ENCODE measurements around the gene COL27A1. TPM values are rescaled to one million over a fixed set of nuclear protein-coding genes. Genes with fewer than 3 reads are reported as not detected.

The COL27A1 gene
- total and polyA plus RNA-seq, 8 donors = 9.7 to 109 (median 19.6) TPM

GRCh38 chr9:114141553-114142402, 13.6 kb upstream of the COL27A1 start:
- TF ChIP-seq CTCF (IDR thresholded peaks at IDR 0.05) = no peak
- FAIRE-seq (no peak), DNase-seq (peak in 1 of 6 donors; percentile 33), ATAC-seq (peak in 3 of 4 donors; percentile 15 to 38 (median 34))
- Histone ChIP-seq H3K4me1 (no peaks in the 10 kb centered on the region), H3K27ac (no peak overlapping the region), H3K36me3 (no peaks in the 10 kb centered on the region), H3K27me3 (no peaks in the 10 kb centered on the region), H3K9me3 (no peaks in the 10 kb centered on the region), H3K4me3 (no peak overlapping the region)
- intact Hi-C loops (cut with DNase I) = no loop called here
- WGBS, 2 donors = 20 to 21% methylated on average over 7 of the region's 7 CpGs

GRCh38 chr9:114143234-114143633, 12.1 kb upstream of the COL27A1 start:
- FAIRE-seq = no peak
- WGBS, 2 donors = 92 to 94% methylated on average over 5 of the region's 5 CpGs

GRCh38 chr9:114146735-114147134, 8.6 kb upstream of the COL27A1 start:
- ATAC-seq (no peak), FAIRE-seq (no peak), DNase-seq (no peak)
- Histone ChIP-seq H3K27me3 (no peaks in the 10 kb centered on the region), H3K4me3 (no peak overlapping the region), H3K4me1 (no peaks in the 10 kb centered on the region), H3K36me3 (no peaks in the 10 kb centered on the region), H3K9me3 (no peaks in the 10 kb centered on the region), H3K27ac (no peak overlapping the region)
- no peak for TF ChIP-seq CTCF (IDR thresholded peaks at IDR 0.05)
- 73 to 77% methylated on average over 6 of the region's 6 CpGs for WGBS, 2 donors
- intact Hi-C loops (cut with DNase I) = no loop called here

More at GRCh38 chr9:114143234-114143633, 12.1 kb upstream of the COL27A1 start:
- H3K4me3 ChIP-seq = no peak overlapping the region
- H3K27ac ChIP-seq = no peak overlapping the region
- DNase-seq = no peak
- ATAC-seq = no peak
- H3K9me3 ChIP-seq = no peaks in the 10 kb centered on the region
- no peaks in the 10 kb centered on the region for H3K27me3 ChIP-seq
- intact Hi-C loops (cut with DNase I) = no loop called here
- H3K4me1 ChIP-seq = no peaks in the 10 kb centered on the region
- no peak for TF ChIP-seq CTCF (IDR thresholded peaks at IDR 0.05)
- H3K36me3 ChIP-seq = no peaks in the 10 kb centered on the region

GRCh38 chr9:114149181-114149580, 6.2 kb upstream of the COL27A1 start:
- Histone ChIP-seq H3K4me1 (peaks cover 0 to 7% (median 6%) of the 10 kb centered on the region in 3 donors), H3K27me3 (no peaks in the 10 kb centered on the region), H3K27ac (no peak overlapping the region), H3K9me3 (no peaks in the 10 kb centered on the region), H3K4me3 (no peak overlapping the region), H3K36me3 (no peaks in the 10 kb centered on the region)
- DNase-seq (no peak), ATAC-seq (no peak), FAIRE-seq (no peak)
- intact Hi-C loops (cut with DNase I) = no loop called here
- no peak for TF ChIP-seq CTCF (IDR thresholded peaks at IDR 0.05)
- 93 to 97% methylated on average over 5 of the region's 5 CpGs for WGBS, 2 donors

GRCh38 chr9:114149765-114150340, 5.5 kb upstream of the COL27A1 start:
- Histone ChIP-seq H3K4me3 (no peak overlapping the region), H3K9me3 (no peaks in the 10 kb centered on the region), H3K27me3 (peaks cover 0 to 2% (median 0%) of the 10 kb centered on the region in 4 donors), H3K27ac (no peak overlapping the region), H3K4me1 (peaks cover 0 to 10% (median 9%) of the 10 kb centered on the region in 3 donors), H3K36me3 (no peaks in the 10 kb centered on the region)
- TF ChIP-seq CTCF (IDR thresholded peaks at IDR 0.05) = no peak
- FAIRE-seq (no peak), DNase-seq (no peak), ATAC-seq (no peak)
- 85 to 89% methylated on average over 4 of the region's 4 CpGs for WGBS, 2 donors
- intact Hi-C loops (cut with DNase I) = no loop called here
